DOHH2 (cell line): ENCODE measurements around the gene CAB39.

ENCODE experiments used
- H3F3A ChIP-seq: fragments of 200-600 bp; sonication (generic), shearing (Covaris generic); 2 replicates; pipeline ENCODE4 v1.6.0; 2016; ENCODE audit warnings: antibody characterized with exemption, mild to moderate bottlenecking; ENCODE audit not compliant: control insufficient read depth, insufficient read depth
- H3K27ac ChIP-seq: fragments of 200-600 bp; sonication (generic); 2 replicates; pipeline ENCODE4 v1.5.1; 2014; ENCODE audit warnings: low read depth, mild to moderate bottlenecking, low read length, moderate library complexity
- H3K27me3 ChIP-seq: fragments of 200-600 bp; sonication (generic); 2 replicates; pipeline ENCODE4 v1.6.1; 2014; ENCODE audit warnings: mild to moderate bottlenecking, low read length, mixed read lengths; ENCODE audit not compliant: control insufficient read depth
- H3K36me3 ChIP-seq: fragments of 200-600 bp; sonication (generic); 2 replicates; pipeline ENCODE4 v1.6.1; 2014; ENCODE audit warnings: mild to moderate bottlenecking, low read length, moderate library complexity, mixed read lengths; ENCODE audit not compliant: control insufficient read depth
- H3K4me1 ChIP-seq: fragments of 200-600 bp; sonication (generic); 2 replicates; pipeline ENCODE4 v1.6.1; 2014; ENCODE audit warnings: mild to moderate bottlenecking, low read length, mixed read lengths; ENCODE audit not compliant: control insufficient read depth
- H3K4me2 ChIP-seq: fragments of 200-600 bp; sonication (generic); 2 replicates; pipeline ENCODE4 v1.6.0; 2014; ENCODE audit warnings: mild to moderate bottlenecking, low read length, moderate library complexity
- H3K4me3 ChIP-seq: fragments of 200-600 bp; sonication (generic); 2 replicates; pipeline ENCODE4 v1.5.1; 2014; ENCODE audit warnings: mild to moderate bottlenecking, low read length, mixed read lengths
- H3K79me2 ChIP-seq: fragments of 200-600 bp; sonication (generic); 2 replicates; pipeline ENCODE4 v1.6.1; 2014; ENCODE audit warnings: mild to moderate bottlenecking, low read length, mixed read lengths; ENCODE audit not compliant: control insufficient read depth
- H3K9me2 ChIP-seq: fragments of 200-600 bp; sonication (generic); replicated peaks from 2 replicates; pipeline ENCODE4 v1.6.1; 2014; ENCODE audit warnings: mild to moderate bottlenecking, low read length, mixed read lengths; ENCODE audit not compliant: control insufficient read depth
- H3K9me3 ChIP-seq: fragments of 200-600 bp; sonication (generic); 2 replicates; pipeline ENCODE4 v1.6.1; 2014; ENCODE audit warnings: antibody characterized with exemption, low read length, mixed read lengths; ENCODE audit not compliant: control insufficient read depth, insufficient read depth
- H4K20me1 ChIP-seq: fragments of 200-600 bp; sonication (generic); 2 replicates; pipeline ENCODE4 v1.6.0; 2014; ENCODE audit warnings: low read depth, mild to moderate bottlenecking, antibody characterized with exemption, low read length, moderate library complexity; ENCODE audit not compliant: control insufficient read depth, insufficient read depth
- CTCF ChIP-seq: fragments of 200-600 bp; sonication (generic); IDR thresholded peaks from one replicate; pipeline ENCODE4 v1.5.1; 2014; ENCODE audit warnings: antibody characterized with exemption, mild to moderate bottlenecking, low read depth, low read length; ENCODE audit not compliant: poor library complexity, severe bottlenecking
- EZH2phosphoT487 ChIP-seq: fragments of 200-600 bp; sonication (generic); IDR thresholded peaks from 2 replicates; pipeline ENCODE4 v1.6.1; 2017; ENCODE audit warnings: borderline replicate concordance, mild to moderate bottlenecking, antibody characterized with exemption, low read length, moderate library complexity, mixed read lengths

The CAB39 gene

GRCh38 chr2:230665263-230665691, 47.4 kb upstream of the CAB39 start:
- no peak overlapping the region for H3K27ac ChIP-seq
- no peaks in the 10 kb centered on the region for H4K20me1 ChIP-seq
- no peaks in the 10 kb centered on the region for H3K9me3 ChIP-seq
- no peaks in the 10 kb centered on the region for H3F3A ChIP-seq
- peaks cover 37% of the 10 kb centered on the region for H3K4me1 ChIP-seq
- no peaks in the 10 kb centered on the region for H3K36me3 ChIP-seq
- no peak for TF ChIP-seq CTCF
- TF ChIP-seq EZH2phosphoT487, result no peak
- H3K9me2 ChIP-seq, result no peaks in the 10 kb centered on the region
- H3K4me3 ChIP-seq, result no peak overlapping the region
- H3K4me2 ChIP-seq, result no peak overlapping the region
- H3K27me3 ChIP-seq, result peaks cover 4% of the 10 kb centered on the region; the same call in 1 of the 2 replicates
- no peaks in the 10 kb centered on the region for H3K79me2 ChIP-seq

GRCh38 chr2:230666446-230666845, 46.2 kb upstream of the CAB39 start:
- Histone ChIP-seq H3K4me2 (no peak overlapping the region), H3F3A (no peaks in the 10 kb centered on the region), H3K4me3 (no peak overlapping the region), H3K27me3 (peaks cover 6% of the 10 kb centered on the region; the same call in 1 of the 2 replicates), H4K20me1 (no peaks in the 10 kb centered on the region), H3K9me3 (no peaks in the 10 kb centered on the region), H3K4me1 (peaks cover 25% of the 10 kb centered on the region), H3K27ac (no peak overlapping the region), H3K36me3 (no peaks in the 10 kb centered on the region), H3K79me2 (no peaks in the 10 kb centered on the region), H3K9me2 (no peaks in the 10 kb centered on the region)
- TF ChIP-seq CTCF, result no peak
- no peak for TF ChIP-seq EZH2phosphoT487

GRCh38 chr2:230666885-230667712, 45.5 kb upstream of the CAB39 start:
- no peak for TF ChIP-seq CTCF
- no peak for TF ChIP-seq EZH2phosphoT487
- Histone ChIP-seq H3K27me3 (peaks cover 7% of the 10 kb centered on the region; the same call in 1 of the 2 replicates), H3K4me3 (no peak overlapping the region), H3K27ac (no peak overlapping the region), H3K4me1 (peaks cover 22% of the 10 kb centered on the region), H3K4me2 (no peak overlapping the region; the same call in 1 of the 2 replicates), H3K9me3 (no peaks in the 10 kb centered on the region), H3K79me2 (no peaks in the 10 kb centered on the region), H3K36me3 (no peaks in the 10 kb centered on the region), H3K9me2 (no peaks in the 10 kb centered on the region), H4K20me1 (no peaks in the 10 kb centered on the region), H3F3A (no peaks in the 10 kb centered on the region)
